HTR-8/SVneo (cell line): ENCODE results near the gene ZMAT5.

Experiments
- DNase-seq: peaks from one replicate; pipeline ENCODE4 v3.0.0; 2011; ENCODE audit warnings: low spot score, mixed read lengths; ENCODE audit not compliant: insufficient read length
- FAIRE-seq: peaks from 2 replicates; lab custom pipeline; 2011; peaks lifted over from hg19 to GRCh38; lab: Jason Lieb, UNC

ZMAT5 gene

GRCh38 chr22:29766632-29767170, at the start of gene ZMAT5:
ZMAT5 (minus strand) TSS chr22:29767007; CDS start chr22:29748544, 18,463 bp downstream.
- FAIRE-seq (no peak), DNase-seq (peak; percentile 97)

- DNase-seq: no peak
- FAIRE-seq: no peak
Observed at GRCh38 chr22:29816539-29816938, 49.7 kb upstream of the ZMAT5 start.

DNA sequence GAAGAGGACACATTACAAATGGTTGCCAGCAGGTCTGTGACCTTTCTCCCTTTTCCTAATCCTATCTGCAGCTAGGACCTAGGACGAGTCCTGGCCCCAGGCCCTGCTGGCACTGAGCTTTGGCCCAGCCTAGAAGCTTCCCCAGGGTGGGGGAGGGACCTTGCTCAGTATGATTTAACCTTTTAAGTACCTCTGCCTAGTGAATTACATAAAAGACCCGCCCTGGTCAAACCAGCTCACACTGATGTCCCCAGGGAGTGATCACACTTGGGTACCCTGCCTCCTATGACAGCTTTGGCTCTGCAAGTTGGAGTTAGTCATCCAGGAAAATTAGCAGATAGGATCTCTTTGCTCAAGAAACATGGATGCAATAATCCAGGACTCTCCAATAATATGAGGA, 49.3 kb upstream of the ZMAT5 start:
- DNase-seq (no peak), FAIRE-seq (no peak)

DNA sequence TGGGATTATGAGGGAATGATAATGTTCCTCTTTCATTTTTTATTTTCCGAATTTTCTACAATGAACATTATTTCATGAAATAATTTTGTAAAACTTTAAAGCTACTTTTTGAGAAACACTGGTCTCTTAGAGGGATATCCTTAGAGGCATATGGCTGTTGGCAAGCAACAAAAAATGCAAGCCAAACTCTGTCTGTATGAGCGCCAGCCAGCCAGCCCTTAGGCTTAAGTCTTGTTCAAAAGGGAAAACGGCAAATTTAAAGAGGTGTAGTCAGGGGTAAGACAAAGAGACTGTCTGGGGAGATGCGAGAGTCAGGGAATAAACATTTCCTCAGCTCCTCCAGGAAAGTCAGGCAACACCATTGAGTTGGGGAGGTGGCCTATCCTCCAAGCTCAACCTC, 48.8 kb upstream of the ZMAT5 start:
- DNase-seq (no peak), FAIRE-seq (no peak)

- no peak for DNase-seq
- no peak for FAIRE-seq
Observed at GRCh38 chr22:29814003-29814402, 47.2 kb upstream of the ZMAT5 start.

DNA sequence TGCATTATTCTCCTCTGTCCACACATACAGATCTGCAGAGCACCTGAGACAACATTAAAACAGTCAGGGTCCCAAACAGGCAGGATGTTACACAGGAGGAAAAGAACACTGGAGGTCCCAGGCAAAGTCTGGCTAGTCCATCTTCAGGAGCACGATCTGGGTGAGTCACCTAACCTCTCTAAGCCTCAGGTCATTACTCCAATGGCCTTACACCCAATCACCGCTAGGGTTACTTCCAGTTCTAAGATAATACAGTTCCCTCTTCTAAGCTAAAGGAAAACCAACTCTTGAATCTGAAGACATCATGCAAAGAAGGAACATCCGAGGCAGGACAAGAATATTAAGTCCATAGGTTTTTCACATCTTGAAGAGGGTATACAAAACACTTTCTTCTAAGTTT, 46.8 kb upstream of the ZMAT5 start:
- DNase-seq (no peak), FAIRE-seq (no peak)

DNA sequence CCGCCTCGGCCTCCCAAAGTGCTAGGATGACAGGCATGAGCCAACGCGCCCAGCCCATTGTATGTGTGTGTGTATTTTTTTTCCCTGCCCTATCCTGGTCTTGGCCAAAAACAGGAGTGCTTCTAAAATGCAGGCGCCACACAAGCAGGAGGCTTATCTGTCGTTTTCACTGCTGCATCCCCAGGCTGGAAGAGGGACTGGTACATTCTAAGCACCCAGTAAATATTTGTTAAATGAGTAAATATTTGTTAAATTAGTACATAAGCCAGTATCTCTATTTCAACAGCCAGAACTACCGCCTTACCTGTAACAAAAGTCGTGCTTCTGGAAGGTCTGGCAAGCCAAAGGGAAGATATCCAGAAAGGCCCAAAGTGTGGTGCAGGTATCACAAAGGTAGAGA, 46.3 kb upstream of the ZMAT5 start:
- DNase-seq (no peak), FAIRE-seq (no peak)

GRCh38 chr22:29811377-29811776, 44.6 kb upstream of the ZMAT5 start:
- FAIRE-seq: no peak
- DNase-seq: no peak

DNA sequence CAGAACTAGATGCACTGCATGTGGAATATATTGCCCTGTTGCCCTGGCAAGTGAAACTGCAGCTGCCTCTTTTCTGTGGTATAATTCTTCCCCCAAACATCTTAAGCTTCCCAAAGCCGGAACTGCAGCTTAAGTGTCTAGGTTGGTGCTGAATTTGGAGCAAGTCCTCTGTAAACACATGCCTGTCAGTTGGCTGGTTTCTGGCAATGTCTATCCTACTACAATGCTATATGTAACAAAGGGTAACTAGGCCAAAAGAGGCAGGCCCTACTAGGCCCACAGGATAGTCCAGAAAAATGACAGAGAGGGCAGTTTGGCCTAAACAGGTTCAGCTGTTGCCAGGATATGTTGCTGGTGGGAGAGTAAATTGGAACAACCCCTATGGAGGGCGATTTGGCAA, 43.4 kb upstream of the ZMAT5 start:
- DNase-seq (no peak), FAIRE-seq (no peak)

GRCh38 chr22:29806196-29806595, 39.4 kb upstream of the ZMAT5 start:
- FAIRE-seq: no peak

DNA sequence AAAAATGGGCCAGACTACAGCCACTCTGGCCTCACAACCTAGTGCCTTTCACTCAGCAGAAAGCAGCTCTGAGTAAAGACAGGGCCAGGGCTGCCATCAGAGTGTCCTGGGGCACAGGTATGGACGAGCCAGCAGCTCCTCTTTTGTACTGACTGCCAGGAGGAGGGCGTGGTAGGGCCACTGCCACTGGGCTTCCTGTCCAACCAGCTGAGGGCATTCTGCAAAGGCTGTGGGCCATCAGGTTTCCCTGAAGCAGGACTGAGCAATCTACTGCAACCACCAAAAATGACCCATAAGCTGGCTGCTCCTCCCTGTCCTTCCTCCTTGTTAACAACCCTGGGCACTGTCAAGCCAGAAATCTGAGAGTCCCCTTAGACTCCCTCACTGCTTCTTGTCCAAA, 38.2 kb upstream of the ZMAT5 start:
- no peak for FAIRE-seq

More at GRCh38 chr22:29806196-29806595, 39.4 kb upstream of the ZMAT5 start:
- no peak for DNase-seq

GRCh38 chr22:29803190-29803589, 36.4 kb upstream of the ZMAT5 start:
- FAIRE-seq: no peak
- DNase-seq: no peak

More for the DNA sequence above, 38.2 kb upstream of the ZMAT5 start:
- DNase-seq: no peak

DNA sequence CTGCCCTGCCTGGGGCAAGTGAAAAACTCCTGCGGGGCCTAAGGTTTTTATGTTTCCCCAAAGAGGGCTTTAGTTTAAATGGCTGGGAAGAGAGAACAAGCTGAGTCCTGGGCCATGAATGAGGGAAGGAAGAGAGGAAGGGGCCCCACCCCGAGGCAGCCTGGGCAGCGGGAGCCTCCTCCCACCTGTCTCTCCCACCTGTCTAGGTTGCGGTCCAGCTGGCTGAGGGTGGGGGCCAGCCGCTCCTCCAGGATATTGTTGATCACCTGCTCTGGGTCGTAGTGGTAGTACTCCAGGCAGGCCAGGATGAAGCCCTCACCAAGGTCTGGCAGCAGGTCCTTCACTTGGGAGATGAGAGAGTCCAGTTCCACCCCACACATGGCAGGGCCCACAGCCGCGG, 35.0 kb upstream of the ZMAT5 start:
- no peak for FAIRE-seq
- no peak for DNase-seq

GRCh38 chr22:29801153-29801552, 34.3 kb upstream of the ZMAT5 start:
- DNase-seq: no peak
- no peak for FAIRE-seq

- DNase-seq (peak; percentile 89), FAIRE-seq (peak; percentile 57)
Observed at GRCh38 chr22:29799217-29799680, 32.4 kb upstream of the ZMAT5 start.

DNA sequence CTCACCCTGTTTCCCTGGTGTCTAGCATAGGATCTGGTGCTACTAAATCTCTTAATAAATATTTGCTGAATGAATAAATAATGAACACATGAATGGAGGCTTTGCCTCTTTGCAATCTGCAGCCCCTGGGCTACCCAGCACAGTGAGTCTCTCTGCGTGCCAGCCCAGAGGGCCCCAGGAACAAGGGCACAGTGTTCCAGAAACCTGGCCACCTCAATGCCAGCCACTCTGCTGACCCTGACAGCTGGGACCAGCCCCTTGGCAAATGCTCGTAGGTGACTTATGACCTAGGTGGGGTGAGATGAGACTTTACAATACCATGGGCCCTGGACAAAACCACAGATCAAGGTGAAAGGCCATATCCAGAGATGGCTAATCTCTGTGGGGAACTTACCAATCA, 32.0 kb upstream of the ZMAT5 start:
- DNase-seq: no peak
- FAIRE-seq: no peak

DNA sequence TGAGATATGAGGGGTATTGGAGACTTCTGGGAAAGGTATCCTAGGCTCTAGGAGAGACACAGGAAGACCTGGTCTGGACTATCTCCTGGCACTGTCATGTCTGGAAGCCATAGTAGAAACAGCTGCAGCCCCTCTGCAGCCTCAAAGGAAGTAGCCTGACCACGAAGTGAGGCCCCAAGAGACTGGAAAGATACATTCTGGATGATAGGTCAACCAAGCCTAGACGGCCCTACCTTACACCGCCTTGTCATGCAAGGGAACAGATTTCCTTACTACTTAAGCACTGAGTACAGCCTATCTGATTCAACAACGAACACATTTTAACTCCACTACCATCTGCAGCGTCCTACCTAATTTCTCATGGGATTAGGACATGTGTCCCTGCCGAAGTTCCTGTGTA, 31.5 kb upstream of the ZMAT5 start:
- FAIRE-seq: no peak
- DNase-seq: no peak

- no peak for DNase-seq
- no peak for FAIRE-seq
Observed at GRCh38 chr22:29797351-29797750, 30.5 kb upstream of the ZMAT5 start.

GRCh38 chr22:29795663-29796062, 28.9 kb upstream of the ZMAT5 start:
- FAIRE-seq (no peak), DNase-seq (no peak)

DNA sequence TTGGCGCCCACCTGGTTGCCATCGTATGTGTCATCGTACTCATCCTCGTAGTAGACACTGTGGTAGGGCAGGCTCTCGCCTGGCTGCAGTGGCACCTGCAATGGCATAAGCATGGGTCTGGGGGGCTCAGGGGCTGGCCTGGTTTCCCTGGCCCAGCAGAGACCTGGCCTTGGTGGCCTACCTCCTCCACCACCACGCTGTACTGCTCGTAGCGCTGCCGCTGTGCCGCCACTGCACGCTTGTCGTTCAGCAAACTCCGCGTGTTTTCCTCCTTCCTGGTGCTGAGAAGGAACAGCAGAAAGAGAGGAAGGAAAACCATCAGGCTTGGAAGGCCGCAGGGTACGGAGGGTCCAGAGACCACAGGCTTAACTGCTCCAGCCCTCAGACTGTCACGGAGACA, 26.6 kb upstream of the ZMAT5 start:
- FAIRE-seq: no peak

DNA sequence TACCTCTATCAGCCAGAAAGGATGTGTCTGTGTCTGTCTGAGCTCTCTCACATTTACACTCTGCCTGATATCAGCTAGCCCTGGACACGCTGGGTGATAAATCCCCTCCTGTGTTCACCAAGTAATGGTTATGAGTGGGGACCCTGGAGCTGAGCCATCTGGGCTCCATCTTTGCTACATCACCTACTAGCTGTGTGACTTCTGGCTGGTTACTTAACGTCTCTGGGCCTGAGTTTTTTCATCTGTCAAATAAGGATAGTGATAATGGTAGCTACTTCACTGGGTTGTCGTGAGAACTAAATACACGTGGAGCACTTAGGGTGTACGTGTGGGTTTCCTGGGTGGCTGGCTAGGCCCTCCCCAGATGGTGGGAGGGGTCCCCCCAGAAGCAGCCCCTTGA, 23.3 kb upstream of the ZMAT5 start:
- FAIRE-seq (no peak), DNase-seq (no peak)

More for the DNA sequence above, 26.6 kb upstream of the ZMAT5 start:
- no peak for DNase-seq
